Measurements from ENCODE around the gene ANKS4B. TPM values are rescaled to one million over a fixed set of nuclear protein-coding genes. Genes with fewer than 3 reads are reported as not detected.

ANKS4B gene
- total and polyA plus RNA-seq, 2 experiments from 2014 or later = not detected

DNA sequence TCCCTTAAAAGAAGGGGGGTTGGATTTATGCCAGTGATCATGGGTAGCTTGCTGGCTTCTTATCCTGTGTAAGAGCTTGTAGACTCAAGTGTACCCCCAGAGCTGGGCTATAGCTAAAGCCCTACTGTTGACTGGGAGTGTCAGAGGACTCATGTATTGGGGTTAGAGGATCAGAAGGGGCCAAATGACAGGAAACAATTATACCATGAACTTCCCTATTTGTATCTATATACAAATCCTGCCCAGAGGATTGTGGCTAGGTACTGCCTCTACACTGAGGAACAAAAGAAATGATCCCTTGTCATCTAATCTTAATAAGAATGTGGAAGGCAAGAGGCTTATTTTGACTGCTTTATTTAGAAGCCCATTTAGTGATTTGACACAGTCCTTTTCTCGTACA is 36.4 kb upstream of the ANKS4B start:
- no peaks in the 10 kb centered on the region for H3K4me1 ChIP-seq (ENCODE audit: low read depth)
- no peak overlapping the region for H3K27ac ChIP-seq
- no peak for DNase-seq (ENCODE audit: low read depth in 1 of 2, low spot score in 1 of 2)
- peaks cover 12% of the 10 kb centered on the region for H3K27me3 ChIP-seq
- H3K36me3 ChIP-seq = no peaks in the 10 kb centered on the region
- no peaks in the 10 kb centered on the region for H3K9me3 ChIP-seq (ENCODE audit: low read depth)
- H3K4me3 ChIP-seq = no peak overlapping the region
- TF ChIP-seq CTCF (IDR thresholded peaks at IDR 0.05; ENCODE audit: low read depth, low read length) = no peak

- Histone ChIP-seq H3K4me1 (ENCODE audit: low read depth) (no peaks in the 10 kb centered on the region), H3K9me3 (ENCODE audit: low read depth) (no peaks in the 10 kb centered on the region), H3K27ac (no peak overlapping the region), H3K4me3 (no peak overlapping the region), H3K27me3 (peaks cover 12% of the 10 kb centered on the region), H3K36me3 (no peaks in the 10 kb centered on the region)
- no peak for TF ChIP-seq CTCF (IDR thresholded peaks at IDR 0.05; ENCODE audit: low read depth, low read length)
- DNase-seq (ENCODE audit: low read depth in 1 of 2, low spot score in 1 of 2) = no peak
Observed at GRCh38 chr16:21197621-21198020, 35.9 kb upstream of the ANKS4B start.

DNA sequence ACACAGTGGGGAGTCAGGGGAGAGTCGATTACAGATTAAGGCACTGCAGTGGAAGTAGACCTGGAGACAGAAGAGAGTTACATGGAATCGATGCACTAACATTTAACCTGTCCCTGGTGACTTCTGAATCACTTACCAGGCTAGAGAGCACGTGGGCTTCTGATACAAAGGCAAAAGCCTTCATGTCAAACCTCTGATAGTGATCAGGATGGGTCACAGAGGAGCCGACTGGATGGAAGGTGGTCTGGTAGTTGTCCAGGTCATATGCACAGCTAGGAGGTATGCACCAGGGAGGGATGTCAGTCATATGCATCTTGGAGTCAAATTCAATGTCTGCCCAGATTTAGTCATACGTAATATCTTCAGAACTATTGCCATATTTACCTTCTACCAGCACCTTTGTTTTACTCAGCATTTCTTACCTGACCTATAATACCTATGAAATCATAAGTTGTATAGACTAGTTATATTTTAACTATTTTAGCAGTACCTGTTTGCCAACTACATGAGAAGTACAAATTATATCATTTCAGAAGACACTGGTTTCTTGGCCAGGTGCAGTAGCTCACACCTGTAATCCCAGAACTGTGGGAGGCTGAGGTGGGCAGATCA is 33.8 kb upstream of the ANKS4B start:
- Histone ChIP-seq H3K4me3 (no peak overlapping the region), H3K9me3 (ENCODE audit: low read depth) (no peaks in the 10 kb centered on the region), H3K4me1 (ENCODE audit: low read depth) (no peaks in the 10 kb centered on the region), H3K27me3 (peaks cover 5% of the 10 kb centered on the region), H3K27ac (no peak overlapping the region), H3K36me3 (no peaks in the 10 kb centered on the region)
- TF ChIP-seq CTCF (IDR thresholded peaks at IDR 0.05; ENCODE audit: low read depth, low read length) = no peak
- no peak for DNase-seq (ENCODE audit: low read depth in 1 of 2, low spot score in 1 of 2)

- TF ChIP-seq CTCF (IDR thresholded peaks at IDR 0.05; ENCODE audit: low read depth, low read length) = no peak
- Histone ChIP-seq H3K4me1 (ENCODE audit: low read depth) (no peaks in the 10 kb centered on the region), H3K27me3 (peaks cover 3% of the 10 kb centered on the region), H3K4me3 (no peak overlapping the region), H3K36me3 (no peaks in the 10 kb centered on the region), H3K9me3 (ENCODE audit: low read depth) (no peaks in the 10 kb centered on the region), H3K27ac (no peak overlapping the region)
- no peak for DNase-seq (ENCODE audit: low read depth in 1 of 2, low spot score in 1 of 2)
Observed at GRCh38 chr16:21203155-21203797, 30.2 kb upstream of the ANKS4B start.

- H3K4me3 ChIP-seq = no peak overlapping the region
- no peaks in the 10 kb centered on the region for H3K9me3 ChIP-seq (ENCODE audit: low read depth)
- no peaks in the 10 kb centered on the region for H3K27me3 ChIP-seq
- H3K27ac ChIP-seq = no peak overlapping the region
- no peak for DNase-seq (ENCODE audit: low read depth in 1 of 2, low spot score in 1 of 2)
- no peak for TF ChIP-seq CTCF (IDR thresholded peaks at IDR 0.05; ENCODE audit: low read depth, low read length)
- H3K4me1 ChIP-seq (ENCODE audit: low read depth) = no peaks in the 10 kb centered on the region
- H3K36me3 ChIP-seq = no peaks in the 10 kb centered on the region
Observed at GRCh38 chr16:21205303-21205702, 28.2 kb upstream of the ANKS4B start.

Data from cardiac muscle cell (in vitro differentiated cells and primary cell).